Common myeloid progenitor, CD34-positive (primary cell): ENCODE measurements around the gene SEMA6A.

Experiments
- CTCF ChIA-PET: fragments of 350-600 bp; sonication (Branson Sonifier 250); formaldehyde crosslinking; loops from one replicate; lab custom pipeline; 2021; ENCODE audit warnings: antibody characterized with exemption; lab: Charles Lee
- POLR2A ChIA-PET: fragments of 350-600 bp; sonication (Branson Sonifier 250); formaldehyde crosslinking; loops from one replicate; lab custom pipeline; 2021; ENCODE audit warnings: antibody characterized with exemption; lab: Charles Lee
- DNase-seq, 3 donors: peaks; one replicate each; pipeline versions ENCODE4 v3.0.0 to v3.0.0-alpha.2; 2013
- H3K27ac ChIP-seq, 2 experiments: 1 replicate in 1 of 2; 2 replicates in 1 of 2; pipeline ENCODE4 v1.7.0; 2013; ENCODE audit warnings: inconsistent platforms in 2 of 2, low read length in 2 of 2, mild to moderate bottlenecking in 2 of 2, low read depth in 1 of 2, moderate library complexity in 1 of 2; ENCODE audit not compliant: severe bottlenecking in 2 of 2, insufficient read depth in 1 of 2, poor library complexity in 1 of 2
- H3K27me3 ChIP-seq, 5 experiments: replicated peaks in 2 of 5; 1 replicate in 3 of 5; 2 replicates in 2 of 5; pipeline versions ENCODE4 v1.6.1 to v1.7.0; 2013; ENCODE audit warnings: low read length in 4 of 5, mild to moderate bottlenecking in 2 of 5, moderate library complexity in 2 of 5, inconsistent platforms in 1 of 5; ENCODE audit not compliant: insufficient read depth in 5 of 5, control insufficient read depth in 4 of 5
- H3K36me3 ChIP-seq, 4 experiments: 1 replicate in 2 of 4; 2 replicates in 2 of 4; pipeline versions ENCODE4 v1.6.1 to v1.7.0; 2013; ENCODE audit warnings: low read length in 3 of 4, control low read depth in 1 of 4, mild to moderate bottlenecking in 1 of 4; ENCODE audit not compliant: control insufficient read depth in 4 of 4, insufficient read depth in 4 of 4
- H3K4me1 ChIP-seq, 4 experiments: 1 replicate in 3 of 4; 2 replicates in 1 of 4; pipeline versions ENCODE4 v1.6.1 to v1.7.1; 2013; ENCODE audit warnings: low read length in 3 of 4, mild to moderate bottlenecking in 3 of 4, control low read depth in 1 of 4, inconsistent platforms in 1 of 4, moderate library complexity in 1 of 4; ENCODE audit not compliant: control insufficient read depth in 4 of 4, insufficient read depth in 4 of 4; ENCODE audit errors: control extremely low read depth in 1 of 4
- H3K4me3 ChIP-seq, 7 experiments: 1 replicate in 4 of 7; 2 replicates in 3 of 7; pipeline versions ENCODE4 v1.5.1 to v1.7.0; 2013; ENCODE audit warnings: mild to moderate bottlenecking in 7 of 7, low read length in 6 of 7, moderate library complexity in 6 of 7, inconsistent platforms in 2 of 7, low read depth in 2 of 7, control low read depth in 1 of 7; ENCODE audit not compliant: insufficient read depth in 4 of 7, control insufficient read depth in 1 of 7; ENCODE audit errors: extremely low read depth in 1 of 7
- H3K9me3 ChIP-seq, 5 experiments: 1 replicate in 4 of 5; 2 replicates in 1 of 5; pipeline versions ENCODE4 v1.6.1 to v1.7.1; 2013; ENCODE audit warnings: low read length in 4 of 5, mild to moderate bottlenecking in 2 of 5, inconsistent platforms in 1 of 5, low read depth in 1 of 5, moderate library complexity in 1 of 5; ENCODE audit not compliant: control insufficient read depth in 4 of 5, insufficient read depth in 2 of 5; ENCODE audit errors: control extremely low read depth in 1 of 5
- WGBS: methylation state at CpG from one replicate; pipeline ENCODE4 v1.1.5; 2013; ENCODE audit not compliant: insufficient coverage; 5-methylcytosine and 5-hydroxymethylcytosine counted together

The SEMA6A gene

GRCh38 chr5:116542619-116543018 lies 32.0 kb downstream of the SEMA6A start:
- Histone ChIP-seq H3K4me3 (no peak overlapping the region), H3K4me1 (no peaks in the 10 kb centered on the region), H3K27me3 (no peaks in the 10 kb centered on the region), H3K9me3 (peaks cover 4 to 24% (median 7%) of the 10 kb centered on the region in 5 experiments), H3K27ac (no peak overlapping the region), H3K36me3 (no peaks in the 10 kb centered on the region)
- ChIA-PET POLR2A (no interaction called here), CTCF (no interaction called here)
- WGBS = 76% methylated on average over 3 of the region's 3 CpGs
- no peak for DNase-seq

- no peaks in the 10 kb centered on the region for H3K27me3 ChIP-seq
- ChIA-PET POLR2A (no interaction called here), CTCF (interaction anchor here (1.6 kb wide), 1 partner anchor 17 kb away, joined by 4 read pairs; no protein-coding TSS in a partner anchor)
- WGBS = 100% methylated on average over 1 of the region's 3 CpGs
- H3K4me1 ChIP-seq = no peaks in the 10 kb centered on the region
- H3K36me3 ChIP-seq = no peaks in the 10 kb centered on the region
- no peak for DNase-seq
- no peaks in the 10 kb centered on the region for H3K9me3 ChIP-seq
- no peak overlapping the region for H3K4me3 ChIP-seq
- H3K27ac ChIP-seq = no peak overlapping the region
Observed at GRCh38 chr5:116539222-116539621, 35.4 kb downstream of the SEMA6A start.

DNA sequence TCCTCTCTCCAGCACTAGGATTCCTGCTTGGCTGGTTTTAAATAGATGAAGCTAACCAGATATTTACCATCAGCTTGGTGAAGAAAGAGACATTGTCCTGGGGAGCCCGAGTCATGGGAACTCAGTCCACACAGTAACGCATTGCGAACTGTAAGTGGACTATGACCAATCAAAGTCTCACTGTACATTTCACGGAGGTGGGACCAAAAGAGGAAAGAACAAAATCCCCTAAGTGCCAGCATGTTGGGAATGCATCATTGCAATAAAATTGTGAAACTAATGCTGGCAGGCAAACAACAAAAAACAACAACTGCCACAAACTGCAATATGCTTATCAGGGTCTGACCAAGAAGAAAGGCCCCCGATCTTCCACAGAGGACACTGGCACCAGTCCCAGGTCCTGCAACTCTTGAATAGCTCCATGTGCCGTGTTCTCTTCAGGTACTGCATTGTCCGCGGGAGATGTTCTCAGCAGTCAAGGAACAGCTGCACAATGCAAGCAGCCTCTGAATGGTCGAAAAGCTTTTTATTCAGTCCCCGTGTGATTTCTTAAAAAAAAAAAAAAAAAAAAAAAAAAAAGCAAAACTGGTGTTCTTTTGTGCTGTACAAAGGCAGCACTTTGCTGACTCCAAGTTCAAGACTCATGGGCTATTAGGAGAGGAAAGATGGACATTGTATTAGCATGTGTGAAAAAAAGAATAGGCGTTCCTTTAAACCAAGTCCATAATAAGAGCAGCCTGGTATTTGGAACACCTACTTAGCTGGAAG lies 38.1 kb downstream of the SEMA6A start:
- Histone ChIP-seq H3K9me3 (no peaks in the 10 kb centered on the region), H3K27ac (no peak overlapping the region), H3K4me3 (no peak overlapping the region), H3K4me1 (no peaks in the 10 kb centered on the region), H3K27me3 (no peaks in the 10 kb centered on the region), H3K36me3 (no peaks in the 10 kb centered on the region)
- ChIA-PET CTCF (interaction anchor here (0.7 kb wide), 1 partner anchor 18 kb away, joined by 3 read pairs; no protein-coding TSS in a partner anchor), POLR2A (no interaction called here)
- DNase-seq = no peak
- WGBS = 95% methylated on average over 10 of the region's 11 CpGs

GRCh38 chr5:116534964-116535651 lies 39.5 kb downstream of the SEMA6A start:
- CTCF ChIA-PET = interaction anchor here (1.9 kb wide), 1 partner anchor 13 kb away, joined by 5 read pairs; no protein-coding TSS in a partner anchor
- Histone ChIP-seq H3K27ac (no peak overlapping the region), H3K4me1 (no peaks in the 10 kb centered on the region), H3K4me3 (no peak overlapping the region), H3K36me3 (no peaks in the 10 kb centered on the region), H3K9me3 (no peaks in the 10 kb centered on the region), H3K27me3 (no peaks in the 10 kb centered on the region)
- WGBS = 95% methylated on average over 2 of the region's 2 CpGs
- DNase-seq = no peak
- POLR2A ChIA-PET = no interaction called here

GRCh38 chr5:116532762-116533525 lies 41.7 kb downstream of the SEMA6A start:
- CTCF ChIA-PET = no interaction called here
- 100% methylated on average over 1 of the region's 3 CpGs for WGBS
- H3K4me3 ChIP-seq = no peak overlapping the region

GRCh38 chr5:116531635-116532034 lies 43.0 kb downstream of the SEMA6A start:
- 93% methylated on average over 1 of the region's 1 CpG for WGBS
- no peaks in the 10 kb centered on the region for H3K9me3 ChIP-seq
- H3K4me1 ChIP-seq = no peaks in the 10 kb centered on the region
- no peak overlapping the region for H3K4me3 ChIP-seq
- DNase-seq = no peak
- H3K27me3 ChIP-seq = no peaks in the 10 kb centered on the region
- H3K27ac ChIP-seq = no peak overlapping the region
- POLR2A ChIA-PET = no interaction called here
- H3K36me3 ChIP-seq = no peaks in the 10 kb centered on the region
- CTCF ChIA-PET = no interaction called here

More at GRCh38 chr5:116532762-116533525, 41.7 kb downstream of the SEMA6A start:
- Histone ChIP-seq H3K27me3 (no peaks in the 10 kb centered on the region), H3K4me1 (no peaks in the 10 kb centered on the region), H3K27ac (no peak overlapping the region), H3K9me3 (no peaks in the 10 kb centered on the region), H3K36me3 (no peaks in the 10 kb centered on the region)
- POLR2A ChIA-PET = no interaction called here
- no peak for DNase-seq
